ENCODE measurements around the gene AP1G2.
"Not testable (repeated sequence)": the region's sequence is repeated elsewhere in the genome, so short reads cannot be mapped to it uniquely, and the experiment has no call there.

Gene AP1G2

DNA sequence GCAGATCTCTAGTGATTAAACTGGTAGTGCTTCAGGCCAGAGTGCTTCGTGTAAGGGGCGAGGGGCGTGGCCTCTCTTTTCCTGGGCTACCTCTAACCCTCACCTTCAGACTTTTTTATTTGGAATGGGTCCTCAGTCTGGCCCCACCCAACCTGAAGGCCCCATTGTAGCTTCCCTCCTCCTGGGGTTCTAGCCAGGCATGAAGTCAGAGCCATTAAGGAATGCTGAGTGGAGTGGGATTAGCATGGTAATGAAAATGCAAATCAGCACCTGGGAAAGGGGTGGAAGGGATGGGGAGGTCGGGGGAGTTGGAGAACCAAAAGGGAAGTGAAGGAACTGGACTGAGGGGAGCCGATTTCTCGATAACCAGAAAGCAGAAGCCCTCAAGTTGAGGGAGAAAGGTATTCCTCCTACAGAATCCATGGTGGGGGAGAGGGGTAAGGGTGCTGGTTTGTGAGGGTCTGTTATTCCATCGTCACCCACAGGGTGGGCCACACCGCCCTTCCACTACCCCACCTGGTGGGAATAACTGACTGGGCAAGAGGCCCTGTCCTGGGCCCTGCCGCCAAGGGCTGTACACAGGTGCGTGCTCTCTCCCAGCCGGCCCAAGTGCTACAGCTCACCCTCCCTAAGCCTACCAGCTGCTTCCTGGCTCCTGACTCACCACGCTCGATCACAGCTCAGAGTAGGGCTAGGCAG lies 30.1 kb downstream of the AP1G2 start:
- Histone ChIP-seq H4K20me1 (ENCODE audit: insufficient read depth, low read length) (no peaks in the 10 kb centered on the region), H3K79me2 (ENCODE audit: low read length) (no peaks in the 10 kb centered on the region), H3K9ac (ENCODE audit: low read length) (no peak overlapping the region), H3K27ac (ENCODE audit: low read length) (no peak overlapping the region), H3K27me3 (ENCODE audit: low read depth, low read length) (no peaks in the 10 kb centered on the region), H2AFZ (ENCODE audit: low read depth, low read length) (no peak overlapping the region), H3K4me3 (ENCODE audit: low read length) (no peak overlapping the region), H3K36me3 (replicated peaks; ENCODE audit: low read depth, low read length) (no peaks in the 10 kb centered on the region), H3K4me2 (ENCODE audit: low read length) (no peak overlapping the region), H3K9me3 (ENCODE audit: insufficient read depth, low read length) (no peaks in the 10 kb centered on the region), H3K4me1 (ENCODE audit: low read length) (0 out of 2 replicates have a peak, but pooled peaks cover 4% of the 10 kb centered on the region)
- TF ChIP-seq, protein P1, sequence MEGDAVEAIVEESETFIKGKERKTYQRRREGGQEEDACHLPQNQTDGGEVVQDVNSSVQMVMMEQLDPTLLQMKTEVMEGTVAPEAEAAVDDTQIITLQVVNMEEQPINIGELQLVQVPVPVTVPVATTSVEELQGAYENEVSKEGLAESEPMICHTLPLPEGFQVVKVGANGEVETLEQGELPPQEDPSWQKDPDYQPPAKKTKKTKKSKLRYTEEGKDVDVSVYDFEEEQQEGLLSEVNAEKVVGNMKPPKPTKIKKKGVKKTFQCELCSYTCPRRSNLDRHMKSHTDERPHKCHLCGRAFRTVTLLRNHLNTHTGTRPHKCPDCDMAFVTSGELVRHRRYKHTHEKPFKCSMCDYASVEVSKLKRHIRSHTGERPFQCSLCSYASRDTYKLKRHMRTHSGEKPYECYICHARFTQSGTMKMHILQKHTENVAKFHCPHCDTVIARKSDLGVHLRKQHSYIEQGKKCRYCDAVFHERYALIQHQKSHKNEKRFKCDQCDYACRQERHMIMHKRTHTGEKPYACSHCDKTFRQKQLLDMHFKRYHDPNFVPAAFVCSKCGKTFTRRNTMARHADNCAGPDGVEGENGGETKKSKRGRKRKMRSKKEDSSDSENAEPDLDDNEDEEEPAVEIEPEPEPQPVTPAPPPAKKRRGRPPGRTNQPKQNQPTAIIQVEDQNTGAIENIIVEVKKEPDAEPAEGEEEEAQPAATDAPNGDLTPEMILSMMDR (IDR thresholded peaks at IDR 0.05; ENCODE audit: low read depth, low read length), result no peak
- TF ChIP-seq EZH2phosphoT487 (IDR thresholded peaks at IDR 0.05; ENCODE audit: low read depth), result no peak

DNA sequence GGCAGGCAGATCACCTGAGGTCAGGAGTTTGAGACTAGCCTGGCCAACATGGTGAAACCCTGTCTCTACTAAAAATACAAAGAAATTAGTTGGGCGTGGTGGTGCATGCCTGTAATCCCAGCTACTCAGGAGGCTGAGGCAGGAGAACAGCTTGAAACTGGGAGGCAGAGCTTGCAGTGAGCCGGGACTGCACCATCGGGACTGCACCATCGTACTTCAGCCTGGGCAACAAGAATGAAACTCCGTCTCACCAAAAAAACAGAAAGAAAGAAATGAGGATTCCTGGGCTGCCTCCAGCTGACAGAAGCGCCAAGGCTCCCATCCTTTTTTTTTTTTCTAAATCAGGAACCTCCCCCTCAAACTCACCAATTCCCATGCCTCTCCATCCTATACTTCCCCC lies 30.7 kb downstream of the AP1G2 start:
- not testable (repeated sequence) for H2AFZ ChIP-seq (ENCODE audit: low read depth, low read length); H3K79me2 ChIP-seq (ENCODE audit: low read length); H3K4me1 ChIP-seq (ENCODE audit: low read length); H4K20me1 ChIP-seq (ENCODE audit: insufficient read depth, low read length); H3K9me3 ChIP-seq (ENCODE audit: insufficient read depth, low read length); H3K4me3 ChIP-seq (ENCODE audit: low read length); H3K27me3 ChIP-seq (ENCODE audit: low read depth, low read length); H3K27ac ChIP-seq (ENCODE audit: low read length); H3K36me3 ChIP-seq (replicated peaks; ENCODE audit: low read depth, low read length); H3K4me2 ChIP-seq (ENCODE audit: low read length); H3K9ac ChIP-seq (ENCODE audit: low read length)

DNA sequence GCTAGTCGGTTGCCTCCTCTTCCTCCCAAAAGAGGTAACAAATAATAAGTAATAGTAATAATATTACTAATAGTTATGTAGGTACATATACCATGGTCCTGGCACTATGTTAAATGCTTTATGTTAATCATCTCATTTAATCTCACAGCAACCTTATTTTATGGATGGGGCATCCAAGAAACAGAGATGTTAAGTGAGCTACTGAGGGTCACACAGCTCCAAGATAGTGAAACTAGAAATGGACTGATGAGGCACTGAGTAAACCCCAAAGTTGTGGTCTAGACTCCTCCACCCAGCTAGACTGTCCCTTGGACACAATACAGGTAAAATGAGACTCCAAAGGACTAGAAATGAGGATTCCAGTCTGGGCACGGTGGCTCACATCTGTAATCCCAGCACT lies 31.1 kb downstream of the AP1G2 start:
- H3K4me3 ChIP-seq (ENCODE audit: low read length), result no peak overlapping the region
- H3K9me3 ChIP-seq (ENCODE audit: insufficient read depth, low read length), result no peaks in the 10 kb centered on the region
- H3K27me3 ChIP-seq (ENCODE audit: low read depth, low read length), result no peaks in the 10 kb centered on the region
- no peak overlapping the region for H2AFZ ChIP-seq (ENCODE audit: low read depth, low read length)
- no peak overlapping the region for H3K9ac ChIP-seq (ENCODE audit: low read length)
- H3K79me2 ChIP-seq (ENCODE audit: low read length), result no peaks in the 10 kb centered on the region
- H3K4me2 ChIP-seq (ENCODE audit: low read length), result no peak overlapping the region
- H3K4me1 ChIP-seq (ENCODE audit: low read length), result 0 out of 2 replicates have a peak, but pooled peaks cover 4% of the 10 kb centered on the region
- TF ChIP-seq, protein P1 (IDR thresholded peaks at IDR 0.05; ENCODE audit: low read depth, low read length), result no peak
- no peak for TF ChIP-seq EZH2phosphoT487 (IDR thresholded peaks at IDR 0.05; ENCODE audit: low read depth)
- H3K27ac ChIP-seq (ENCODE audit: low read length), result no peak overlapping the region
- no peaks in the 10 kb centered on the region for H3K36me3 ChIP-seq (replicated peaks; ENCODE audit: low read depth, low read length)
- H4K20me1 ChIP-seq (ENCODE audit: insufficient read depth, low read length), result no peaks in the 10 kb centered on the region

DNA sequence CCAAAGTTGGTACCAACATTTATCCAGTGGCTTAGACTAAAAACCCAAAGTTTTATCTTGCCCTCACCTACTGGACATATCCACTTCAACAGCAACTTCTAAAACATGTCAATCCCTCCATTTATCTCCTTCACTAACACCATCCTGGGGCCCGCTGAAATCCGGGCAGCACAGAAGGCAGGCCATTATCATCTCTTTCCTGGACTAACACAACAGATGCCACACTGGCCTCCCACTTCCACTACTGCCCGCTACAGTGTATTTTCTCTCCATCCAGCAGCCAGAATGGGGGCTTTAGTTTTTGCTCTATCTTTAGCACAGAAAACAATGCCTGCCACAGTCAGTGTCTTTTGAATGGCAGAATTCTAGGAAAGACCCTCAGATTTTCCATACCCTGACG lies 31.6 kb downstream of the AP1G2 start:
- H4K20me1 ChIP-seq (ENCODE audit: insufficient read depth, low read length), result no peaks in the 10 kb centered on the region
- no peaks in the 10 kb centered on the region for H3K27me3 ChIP-seq (ENCODE audit: low read depth, low read length)
- H3K36me3 ChIP-seq (replicated peaks; ENCODE audit: low read depth, low read length), result no peaks in the 10 kb centered on the region
- no peaks in the 10 kb centered on the region for H3K9me3 ChIP-seq (ENCODE audit: insufficient read depth, low read length)
- TF ChIP-seq, protein P1 (IDR thresholded peaks at IDR 0.05; ENCODE audit: low read depth, low read length), result no peak
- TF ChIP-seq EZH2phosphoT487 (IDR thresholded peaks at IDR 0.05; ENCODE audit: low read depth), result no peak
- H3K4me2 ChIP-seq (ENCODE audit: low read length), result no peak overlapping the region
- H3K79me2 ChIP-seq (ENCODE audit: low read length), result no peaks in the 10 kb centered on the region
- H2AFZ ChIP-seq (ENCODE audit: low read depth, low read length), result no peak overlapping the region
- H3K27ac ChIP-seq (ENCODE audit: low read length), result no peak overlapping the region
- no peak overlapping the region for H3K9ac ChIP-seq (ENCODE audit: low read length)
- no peak overlapping the region for H3K4me3 ChIP-seq (ENCODE audit: low read length)
- 0 out of 2 replicates have a peak, but pooled peaks cover 4% of the 10 kb centered on the region for H3K4me1 ChIP-seq (ENCODE audit: low read length)
